Upper lobe of left lung (tissue), 6 donors: ENCODE data around the gene HSPG2. TPM values are rescaled to one million over a fixed set of nuclear protein-coding genes. Genes with fewer than 3 reads are reported as not detected.

Experiments used
- ATAC-seq, 2 donors: fragments of 200-7000 bp; cut with Tn5 transposase; one replicate each; pipeline ENCODE4 v1.9.1; 2022; ENCODE audit warnings: mild to moderate bottlenecking in 2 of 2, moderate library complexity in 2 of 2; ENCODE audit not compliant: low FRiP score in 2 of 2
- DNase-seq, 2 donors: peaks; one replicate each; pipeline ENCODE4 v3.0.0-alpha.2; 2019 to 2020
- H3K27ac ChIP-seq, 4 donors: fragments of 200-600 bp; sonication (generic); one replicate each; pipeline ENCODE4 v1.5.1; 2016 to 2019
- H3K27me3 ChIP-seq, 4 donors: fragments of 200-600 bp; sonication (generic); one replicate each; pipeline ENCODE4 v1.5.1; 2017 to 2019
- H3K36me3 ChIP-seq, 4 donors: fragments of 200-600 bp; sonication (generic); one replicate each; pipeline ENCODE4 v1.5.1; 2016 to 2019
- H3K4me1 ChIP-seq, 4 donors: fragments of 200-600 bp; sonication (generic); one replicate each; pipeline ENCODE4 v1.5.1; 2018 to 2019
- H3K4me3 ChIP-seq, 4 donors: fragments of 200-600 bp; sonication (generic); one replicate each; pipeline ENCODE4 v1.5.1; 2017 to 2019; ENCODE audit warnings: mild to moderate bottlenecking in 2 of 4, moderate library complexity in 1 of 4
- H3K9me3 ChIP-seq, 4 donors: fragments of 200-600 bp; sonication (generic); one replicate each; pipeline ENCODE4 v1.5.1; 2018 to 2019
- CTCF ChIP-seq, 6 experiments: fragments of 450-650 bp in 4 of 6; fragments of 200-600 bp in 2 of 6; sonication (generic) in 2 of 6; IDR thresholded peaks; one replicate each; pipeline ENCODE4 v1.5.1; 2016 to 2019; ENCODE audit warnings: antibody characterized with exemption in 6 of 6
- EP300 ChIP-seq, 4 donors: sonication (generic); formaldehyde crosslinking; IDR thresholded peaks; one replicate each; pipeline ENCODE4 v1.5.1; 2017; ENCODE audit warnings: antibody characterized with exemption in 4 of 4, control low read depth in 2 of 4
- POLR2A ChIP-seq, 4 donors: fragments of 450-650 bp; IDR thresholded peaks; one replicate each; pipeline ENCODE4 v1.5.1; 2016 to 2017; ENCODE audit warnings: antibody characterized with exemption in 4 of 4, mild to moderate bottlenecking in 2 of 4
- POLR2AphosphoS5 ChIP-seq, 2 donors: sonication (generic); formaldehyde crosslinking; IDR thresholded peaks; one replicate each; pipeline ENCODE4 v1.5.1; 2017; ENCODE audit warnings: antibody characterized with exemption in 2 of 2
- WGBS, 2 donors: methylation state at CpG; one replicate each; pipeline ENCODE4 v1.1.5; 2017 to 2018; 5-methylcytosine and 5-hydroxymethylcytosine counted together
- total RNA-seq, 6 donors: library from RNA; depleted of rRNA in 4 of 6; stranded (reverse); fragments of >200 nt in 4 of 6; gene quantifications; one replicate each; pipeline versions ENCODE4 v1.1.0 to v1.2.1, GENCODE V29; 2016 to 2021
- donor health status: DM: no; HTN: no; CAD: no; lungs with moderate emphysema.
- donor health status: DM: no; HTN: yes; CAD: no; lungs with severe emphysema.

Gene HSPG2
- total RNA-seq, 6 donors from 2014 or later = 104 to 433 (median 227) TPM

GRCh38 chr1:21897844-21898243, 39.3 kb downstream of the HSPG2 start:
- no peak for TF ChIP-seq POLR2AphosphoS5 (IDR thresholded peaks at IDR 0.05)
- TF ChIP-seq EP300 (IDR thresholded peaks at IDR 0.05) = no peak
- no peak for TF ChIP-seq POLR2A (IDR thresholded peaks at IDR 0.05)
- TF ChIP-seq CTCF (IDR thresholded peaks at IDR 0.05) = no peak
- H3K27ac ChIP-seq = peak overlapping the region in 2 of 4 donors; percentile 46 to 60
- DNase-seq (no peak), ATAC-seq (no peak)
- H3K9me3 ChIP-seq = no peaks in the 10 kb centered on the region
- WGBS, 2 donors = 93 to 95% methylated on average over 4 of the region's 4 CpGs
- H3K27me3 ChIP-seq = no peaks in the 10 kb centered on the region
- H3K4me1 ChIP-seq = peaks cover 26 to 55% (median 49%) of the 10 kb centered on the region in 4 donors
- peaks cover 3 to 26% (median 16%) of the 10 kb centered on the region in 4 donors for H3K36me3 ChIP-seq
- H3K4me3 ChIP-seq = no peak overlapping the region

- 47 to 60% methylated on average over 16 to 20 of the region's 20 CpGs for WGBS, 2 donors
- Histone ChIP-seq H3K4me3 (no peak overlapping the region), H3K4me1 (peaks cover 18 to 47% (median 41%) of the 10 kb centered on the region in 4 donors), H3K27ac (peak overlapping the region; percentile 39 to 60 (median 48)), H3K36me3 (peaks cover 3 to 29% (median 16%) of the 10 kb centered on the region in 4 donors), H3K27me3 (no peaks in the 10 kb centered on the region), H3K9me3 (no peaks in the 10 kb centered on the region)
- DNase-seq = peak in 1 of 2 donors; percentile 30
- peak; percentile 27 to 86 for ATAC-seq
- no peak for TF ChIP-seq POLR2AphosphoS5 (IDR thresholded peaks at IDR 0.05)
- no peak for TF ChIP-seq POLR2A (IDR thresholded peaks at IDR 0.05)
- TF ChIP-seq CTCF (IDR thresholded peaks at IDR 0.05) = no peak
- no peak for TF ChIP-seq EP300 (IDR thresholded peaks at IDR 0.05)
These were observed 40.2 kb downstream of the HSPG2 start for GRCh38 chr1:21896652-21897532.

- TF ChIP-seq POLR2A (IDR thresholded peaks at IDR 0.05) (no peak), POLR2AphosphoS5 (IDR thresholded peaks at IDR 0.05) (no peak), CTCF (IDR thresholded peaks at IDR 0.05) (no peak), EP300 (IDR thresholded peaks at IDR 0.05) (no peak)
- Histone ChIP-seq H3K27ac (peak overlapping the region in 3 of 4 donors; percentile 46 to 60 (median 51)), H3K4me1 (peaks cover 14 to 38% (median 33%) of the 10 kb centered on the region in 4 donors), H3K9me3 (no peaks in the 10 kb centered on the region), H3K4me3 (no peak overlapping the region), H3K27me3 (no peaks in the 10 kb centered on the region), H3K36me3 (peaks cover 3 to 36% (median 18%) of the 10 kb centered on the region in 4 donors)
- DNase-seq = no peak
- no peak for ATAC-seq
- 90 to 93% methylated on average over 7 to 8 of the region's 8 CpGs for WGBS, 2 donors
These were observed 41.1 kb downstream of the HSPG2 start for GRCh38 chr1:21896026-21896425.

GRCh38 chr1:21894034-21894881, 42.9 kb downstream of the HSPG2 start:
- ATAC-seq (no peak), DNase-seq (no peak)
- TF ChIP-seq POLR2AphosphoS5 (IDR thresholded peaks at IDR 0.05) = no peak
- no peak for TF ChIP-seq CTCF (IDR thresholded peaks at IDR 0.05)
- TF ChIP-seq EP300 (IDR thresholded peaks at IDR 0.05) = no peak
- TF ChIP-seq POLR2A (IDR thresholded peaks at IDR 0.05) = no peak
- Histone ChIP-seq H3K4me1 (peaks cover 14 to 25% (median 24%) of the 10 kb centered on the region in 4 donors), H3K36me3 (peaks cover 3 to 48% (median 24%) of the 10 kb centered on the region in 4 donors), H3K4me3 (no peak overlapping the region), H3K27ac (peak overlapping the region in 2 of 4 donors; percentile 21 to 27), H3K27me3 (no peaks in the 10 kb centered on the region), H3K9me3 (no peaks in the 10 kb centered on the region)
- WGBS, 2 donors = 66 to 77% methylated on average over 5 to 9 of the region's 11 CpGs
